ENCODE measurements around the gene CNOT4.

DNA sequence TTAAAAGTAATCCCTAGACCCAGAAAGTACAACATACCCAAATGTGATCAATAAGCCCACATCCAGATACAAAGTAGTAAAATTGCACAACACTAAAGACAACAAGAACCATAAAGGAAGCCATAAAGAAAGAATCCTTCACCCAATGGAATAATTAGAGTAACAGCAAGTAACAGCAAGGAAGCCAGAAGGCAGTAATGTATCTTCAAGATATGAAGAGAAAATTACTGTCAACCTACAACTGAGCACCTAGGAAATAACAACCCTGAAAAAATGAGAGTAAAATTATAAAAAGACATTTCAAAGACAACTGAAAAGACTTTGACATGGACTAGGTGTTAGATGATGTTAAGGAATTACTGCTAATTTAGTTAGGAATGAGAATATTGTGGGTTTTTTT lies 60.5 kb downstream of the CNOT4 start:
- TF ChIP-seq, protein P1, sequence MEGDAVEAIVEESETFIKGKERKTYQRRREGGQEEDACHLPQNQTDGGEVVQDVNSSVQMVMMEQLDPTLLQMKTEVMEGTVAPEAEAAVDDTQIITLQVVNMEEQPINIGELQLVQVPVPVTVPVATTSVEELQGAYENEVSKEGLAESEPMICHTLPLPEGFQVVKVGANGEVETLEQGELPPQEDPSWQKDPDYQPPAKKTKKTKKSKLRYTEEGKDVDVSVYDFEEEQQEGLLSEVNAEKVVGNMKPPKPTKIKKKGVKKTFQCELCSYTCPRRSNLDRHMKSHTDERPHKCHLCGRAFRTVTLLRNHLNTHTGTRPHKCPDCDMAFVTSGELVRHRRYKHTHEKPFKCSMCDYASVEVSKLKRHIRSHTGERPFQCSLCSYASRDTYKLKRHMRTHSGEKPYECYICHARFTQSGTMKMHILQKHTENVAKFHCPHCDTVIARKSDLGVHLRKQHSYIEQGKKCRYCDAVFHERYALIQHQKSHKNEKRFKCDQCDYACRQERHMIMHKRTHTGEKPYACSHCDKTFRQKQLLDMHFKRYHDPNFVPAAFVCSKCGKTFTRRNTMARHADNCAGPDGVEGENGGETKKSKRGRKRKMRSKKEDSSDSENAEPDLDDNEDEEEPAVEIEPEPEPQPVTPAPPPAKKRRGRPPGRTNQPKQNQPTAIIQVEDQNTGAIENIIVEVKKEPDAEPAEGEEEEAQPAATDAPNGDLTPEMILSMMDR (IDR thresholded peaks at IDR 0.05; ENCODE audit: control extremely low read depth in 1 of 3, insufficient read depth in 1 of 3, low read depth in 1 of 3, low read length in 3 of 3) = no peak
- TF ChIP-seq CHD2 (IDR thresholded peaks at IDR 0.05; ENCODE audit: low read length) = no peak
- TF ChIP-seq CREB1 (IDR thresholded peaks at IDR 0.05) = no peak
- TF ChIP-seq SUZ12 (IDR thresholded peaks at IDR 0.05; ENCODE audit: low read length) = no peak
- TF ChIP-seq POLR2A (IDR thresholded peaks at IDR 0.05; ENCODE audit: control extremely low read depth in 1 of 2, low read depth in 2 of 2, low read length in 2 of 2) = no peak
- TF ChIP-seq, protein P2, sequence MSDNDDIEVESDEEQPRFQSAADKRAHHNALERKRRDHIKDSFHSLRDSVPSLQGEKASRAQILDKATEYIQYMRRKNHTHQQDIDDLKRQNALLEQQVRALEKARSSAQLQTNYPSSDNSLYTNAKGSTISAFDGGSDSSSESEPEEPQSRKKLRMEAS (IDR thresholded peaks at IDR 0.05) = no peak
- no peak for TF ChIP-seq RAD21 (IDR thresholded peaks at IDR 0.05 in 1 of 2, conservative IDR thresholded peaks at IDR 0.05 in 1 of 2; ENCODE audit: low read depth in 2 of 2, low read length in 2 of 2)
- TF ChIP-seq, protein P3, sequence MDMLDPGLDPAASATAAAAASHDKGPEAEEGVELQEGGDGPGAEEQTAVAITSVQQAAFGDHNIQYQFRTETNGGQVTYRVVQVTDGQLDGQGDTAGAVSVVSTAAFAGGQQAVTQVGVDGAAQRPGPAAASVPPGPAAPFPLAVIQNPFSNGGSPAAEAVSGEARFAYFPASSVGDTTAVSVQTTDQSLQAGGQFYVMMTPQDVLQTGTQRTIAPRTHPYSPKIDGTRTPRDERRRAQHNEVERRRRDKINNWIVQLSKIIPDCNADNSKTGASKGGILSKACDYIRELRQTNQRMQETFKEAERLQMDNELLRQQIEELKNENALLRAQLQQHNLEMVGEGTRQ (IDR thresholded peaks at IDR 0.05; ENCODE audit: low read length) = no peak
- TF ChIP-seq SIN3A (conservative IDR thresholded peaks at IDR 0.05 in 1 of 2, IDR thresholded peaks at IDR 0.05 in 1 of 2; ENCODE audit: low read depth in 1 of 2, low read length in 2 of 2) = no peak
- TF ChIP-seq HDAC6 (IDR thresholded peaks at IDR 0.05; ENCODE audit: low read depth, low read length) = no peak
